SK-N-SH (cell line): ENCODE results near the gene RETSAT.

ENCODE experiments used
- FOXM1 ChIP-seq: IDR thresholded peaks from 2 replicates; pipeline ENCODE4 v1.4.0; 2012; ENCODE audit warnings: low read depth, mild to moderate bottlenecking
- MXI1 ChIP-seq: IDR thresholded peaks from 2 replicates; pipeline ENCODE4 v1.6.1; 2012; ENCODE audit warnings: mild to moderate bottlenecking, low read depth, low read length, improper control_type of control experiment
- NRF1 ChIP-seq: IDR thresholded peaks from 2 replicates; pipeline ENCODE4 v1.6.1; 2012; ENCODE audit warnings: low read depth, mild to moderate bottlenecking, low read length
- POLR2AphosphoS5 ChIP-seq: IDR thresholded peaks from 2 replicates; pipeline ENCODE4 v1.6.1; 2012; ENCODE audit warnings: low read depth, low read length
- RAD21 ChIP-seq: IDR thresholded peaks from 2 replicates; pipeline ENCODE4 v1.6.1; 2012; ENCODE audit warnings: mild to moderate bottlenecking, low read length
- SIN3A ChIP-seq: IDR thresholded peaks from 2 replicates; pipeline ENCODE4 v1.6.1; 2012; ENCODE audit warnings: low read depth, mild to moderate bottlenecking, low read length, moderate library complexity, borderline replicate concordance
- SMC3 ChIP-seq: IDR thresholded peaks from 2 replicates; pipeline ENCODE4 v1.6.1; 2012; ENCODE audit warnings: low read depth, low read length, improper control_type of control experiment
- TAF1 ChIP-seq: IDR thresholded peaks from 2 replicates; pipeline ENCODE4 v1.6.1; 2012; ENCODE audit warnings: low read depth, mild to moderate bottlenecking, low read length, moderate library complexity, borderline replicate concordance
- TEAD4 ChIP-seq: IDR thresholded peaks from 2 replicates; pipeline ENCODE4 v1.4.0; 2012; ENCODE audit warnings: mild to moderate bottlenecking, borderline replicate concordance; ENCODE audit not compliant: insufficient read depth
- YY1 ChIP-seq: IDR thresholded peaks from 2 replicates; pipeline ENCODE4 v1.4.0; 2012; ENCODE audit warnings: low read depth, mild to moderate bottlenecking
- TF ChIP-seq, protein P1 (sequence below): fragments of 200-600 bp; sonication (generic); IDR thresholded peaks from 2 replicates; pipeline ENCODE4 v1.6.1; 2017; ENCODE audit warnings: antibody characterized with exemption, mild to moderate bottlenecking, moderate library complexity
- TF ChIP-seq, protein P2 (sequence below): IDR thresholded peaks from 2 replicates; pipeline ENCODE4 v1.4.0; 2012; ENCODE audit warnings: low read depth, borderline replicate concordance
- TF ChIP-seq, protein P3 (sequence below): fragments of 150-350 bp; IDR thresholded peaks from 2 replicates; pipeline ENCODE4 v1.6.1; 2017; ENCODE audit warnings: antibody characterized with exemption, low read length, low read depth, borderline replicate concordance
- TF ChIP-seq, protein P4 (sequence below): IDR thresholded peaks from 2 replicates; pipeline ENCODE4 v1.4.0; 2012; ENCODE audit warnings: low read depth

DNA sequence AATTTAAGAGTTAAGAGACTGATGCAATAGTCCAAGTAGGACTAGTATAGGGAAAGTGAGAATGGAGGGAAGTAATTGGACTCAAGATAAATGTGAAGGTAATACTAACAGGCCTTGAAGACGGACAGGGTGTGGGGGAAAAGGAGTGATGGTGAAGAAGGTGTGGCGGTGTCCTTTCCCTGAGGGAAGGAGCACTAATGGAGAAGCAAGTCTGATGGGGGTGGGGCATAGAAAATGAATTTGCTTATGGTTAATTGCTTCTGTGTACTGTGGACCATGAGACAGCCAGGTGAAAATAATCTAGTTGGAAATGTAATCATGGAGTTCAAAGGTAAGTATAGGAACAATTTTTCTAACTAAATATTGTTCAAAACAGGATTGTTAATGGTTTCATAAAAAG lies 19.4 kb downstream of the RETSAT start:
- TF ChIP-seq POLR2AphosphoS5 (no peak), FOXM1 (no peak), NRF1 (no peak), SIN3A (no peak), SMC3 (no peak), TAF1 (no peak), MXI1 (no peak), TEAD4 (no peak), RAD21 (no peak), YY1 (no peak)
- TF ChIP-seq, protein P1, sequence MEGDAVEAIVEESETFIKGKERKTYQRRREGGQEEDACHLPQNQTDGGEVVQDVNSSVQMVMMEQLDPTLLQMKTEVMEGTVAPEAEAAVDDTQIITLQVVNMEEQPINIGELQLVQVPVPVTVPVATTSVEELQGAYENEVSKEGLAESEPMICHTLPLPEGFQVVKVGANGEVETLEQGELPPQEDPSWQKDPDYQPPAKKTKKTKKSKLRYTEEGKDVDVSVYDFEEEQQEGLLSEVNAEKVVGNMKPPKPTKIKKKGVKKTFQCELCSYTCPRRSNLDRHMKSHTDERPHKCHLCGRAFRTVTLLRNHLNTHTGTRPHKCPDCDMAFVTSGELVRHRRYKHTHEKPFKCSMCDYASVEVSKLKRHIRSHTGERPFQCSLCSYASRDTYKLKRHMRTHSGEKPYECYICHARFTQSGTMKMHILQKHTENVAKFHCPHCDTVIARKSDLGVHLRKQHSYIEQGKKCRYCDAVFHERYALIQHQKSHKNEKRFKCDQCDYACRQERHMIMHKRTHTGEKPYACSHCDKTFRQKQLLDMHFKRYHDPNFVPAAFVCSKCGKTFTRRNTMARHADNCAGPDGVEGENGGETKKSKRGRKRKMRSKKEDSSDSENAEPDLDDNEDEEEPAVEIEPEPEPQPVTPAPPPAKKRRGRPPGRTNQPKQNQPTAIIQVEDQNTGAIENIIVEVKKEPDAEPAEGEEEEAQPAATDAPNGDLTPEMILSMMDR = no peak
- TF ChIP-seq, protein P2, sequence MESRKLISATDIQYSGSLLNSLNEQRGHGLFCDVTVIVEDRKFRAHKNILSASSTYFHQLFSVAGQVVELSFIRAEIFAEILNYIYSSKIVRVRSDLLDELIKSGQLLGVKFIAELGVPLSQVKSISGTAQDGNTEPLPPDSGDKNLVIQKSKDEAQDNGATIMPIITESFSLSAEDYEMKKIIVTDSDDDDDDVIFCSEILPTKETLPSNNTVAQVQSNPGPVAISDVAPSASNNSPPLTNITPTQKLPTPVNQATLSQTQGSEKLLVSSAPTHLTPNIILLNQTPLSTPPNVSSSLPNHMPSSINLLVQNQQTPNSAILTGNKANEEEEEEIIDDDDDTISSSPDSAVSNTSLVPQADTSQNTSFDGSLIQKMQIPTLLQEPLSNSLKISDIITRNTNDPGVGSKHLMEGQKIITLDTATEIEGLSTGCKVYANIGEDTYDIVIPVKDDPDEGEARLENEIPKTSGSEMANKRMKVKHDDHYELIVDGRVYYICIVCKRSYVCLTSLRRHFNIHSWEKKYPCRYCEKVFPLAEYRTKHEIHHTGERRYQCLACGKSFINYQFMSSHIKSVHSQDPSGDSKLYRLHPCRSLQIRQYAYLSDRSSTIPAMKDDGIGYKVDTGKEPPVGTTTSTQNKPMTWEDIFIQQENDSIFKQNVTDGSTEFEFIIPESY = no peak
- TF ChIP-seq, protein P3, sequence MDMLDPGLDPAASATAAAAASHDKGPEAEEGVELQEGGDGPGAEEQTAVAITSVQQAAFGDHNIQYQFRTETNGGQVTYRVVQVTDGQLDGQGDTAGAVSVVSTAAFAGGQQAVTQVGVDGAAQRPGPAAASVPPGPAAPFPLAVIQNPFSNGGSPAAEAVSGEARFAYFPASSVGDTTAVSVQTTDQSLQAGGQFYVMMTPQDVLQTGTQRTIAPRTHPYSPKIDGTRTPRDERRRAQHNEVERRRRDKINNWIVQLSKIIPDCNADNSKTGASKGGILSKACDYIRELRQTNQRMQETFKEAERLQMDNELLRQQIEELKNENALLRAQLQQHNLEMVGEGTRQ = no peak
- TF ChIP-seq, protein P4, sequence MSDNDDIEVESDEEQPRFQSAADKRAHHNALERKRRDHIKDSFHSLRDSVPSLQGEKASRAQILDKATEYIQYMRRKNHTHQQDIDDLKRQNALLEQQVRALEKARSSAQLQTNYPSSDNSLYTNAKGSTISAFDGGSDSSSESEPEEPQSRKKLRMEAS = no peak
